ACC112 (cell line): Measurements from ENCODE around the gene CREM.
"Not testable (repeated sequence)": the region's sequence is repeated elsewhere in the genome, so short reads cannot be mapped to it uniquely, and the experiment has no call there.

Experiments
- H2AFZ ChIP-seq: fragments of 200-600 bp; sonication (generic); one replicate; pipeline ENCODE4 v1.6.0; 2017; ENCODE audit warnings: antibody characterized with exemption, low read length; ENCODE audit not compliant: unreplicated experiment
- H3K27ac ChIP-seq: fragments of 200-600 bp; sonication (generic); 2 replicates; pipeline ENCODE4 v1.5.1; 2014; ENCODE audit warnings: low read depth, mild to moderate bottlenecking, antibody characterized with exemption, low read length, moderate library complexity
- H3K27me3 ChIP-seq: fragments of 200-600 bp; sonication (generic); 2 replicates; pipeline ENCODE4 v1.6.1; 2014; ENCODE audit warnings: mild to moderate bottlenecking, antibody characterized with exemption, low read length, moderate library complexity, mixed read lengths; ENCODE audit not compliant: insufficient read depth
- H3K36me3 ChIP-seq: fragments of 200-600 bp; sonication (generic); 2 replicates; pipeline ENCODE4 v1.6.1; 2016; ENCODE audit warnings: mild to moderate bottlenecking, antibody characterized with exemption, low read length, moderate library complexity, mixed read lengths; ENCODE audit not compliant: insufficient read depth
- H3K4me1 ChIP-seq: fragments of 200-600 bp; sonication (generic); one replicate; pipeline ENCODE4 v1.6.1; 2016; ENCODE audit warnings: low read length, mixed read lengths; ENCODE audit not compliant: insufficient read depth, unreplicated experiment, control insufficient read depth
- H3K4me3 ChIP-seq: fragments of 200-600 bp; sonication (generic); 2 replicates; pipeline ENCODE4 v1.5.1; 2014; ENCODE audit warnings: mild to moderate bottlenecking, low read depth, low read length
- H3K79me2 ChIP-seq: fragments of 200-600 bp; sonication (generic); one replicate; pipeline ENCODE4 v1.6.0; 2016; ENCODE audit warnings: low read length; ENCODE audit not compliant: control insufficient read depth, unreplicated experiment, insufficient read depth

CREM gene

DNA sequence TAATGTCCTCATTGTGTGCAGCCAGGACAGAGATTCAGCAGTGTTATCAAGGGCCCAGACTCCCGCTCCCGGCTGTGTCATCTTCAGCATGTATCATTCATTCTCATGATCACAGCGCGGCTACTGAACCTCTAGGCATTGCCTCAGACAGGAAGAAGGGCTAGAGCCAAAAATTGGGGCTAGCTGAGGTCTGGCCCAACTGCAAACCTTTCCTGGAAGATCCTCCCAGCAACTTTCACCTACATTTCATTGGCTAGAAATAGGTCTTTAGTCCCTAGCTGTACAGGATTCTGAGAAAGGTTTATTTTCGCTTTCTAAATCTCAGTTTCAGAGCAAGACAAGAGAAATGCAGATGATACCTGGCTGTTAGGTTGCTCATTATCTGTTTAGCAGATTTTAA is 81.9 kb downstream of the CREM start:
- Histone ChIP-seq H3K27ac (no peak overlapping the region), H2AFZ (no peak overlapping the region)

DNA sequence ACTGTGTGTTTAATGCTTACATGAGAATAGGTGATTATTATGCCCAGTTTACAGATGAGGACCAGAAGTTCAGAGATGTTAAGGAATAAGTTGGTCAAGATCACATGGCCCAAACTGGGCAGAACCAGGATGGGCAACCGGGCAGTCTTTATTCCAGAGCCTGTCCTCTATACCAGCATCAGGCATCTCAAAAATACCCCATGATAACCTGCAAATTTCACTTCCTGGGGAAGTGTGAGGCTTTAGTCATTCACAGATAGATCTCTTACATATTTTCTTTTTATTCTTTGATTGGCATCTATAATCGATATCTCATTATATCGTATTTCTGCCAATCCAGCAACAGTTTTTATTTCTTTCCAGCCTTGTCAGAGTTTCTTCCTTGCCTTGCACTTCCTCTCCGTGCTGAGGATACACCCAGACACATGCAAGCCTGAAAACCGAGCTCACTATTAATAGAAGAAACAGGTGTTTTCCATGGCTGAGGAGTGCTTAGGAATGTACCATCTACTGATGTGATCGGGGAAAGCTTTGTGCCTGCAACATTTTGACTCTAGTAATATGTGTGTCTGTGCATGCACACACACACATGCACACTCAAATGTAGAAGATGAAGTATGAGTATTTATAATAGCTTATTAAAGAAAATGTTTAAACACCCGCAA is 82.4 kb downstream of the CREM start:
- H3K79me2 ChIP-seq: no peaks in the 10 kb centered on the region
- no peaks in the 10 kb centered on the region for H3K36me3 ChIP-seq
- H3K27ac ChIP-seq: no peak overlapping the region
- no peaks in the 10 kb centered on the region for H3K27me3 ChIP-seq
- no peaks in the 10 kb centered on the region for H3K4me1 ChIP-seq
- no peak overlapping the region for H2AFZ ChIP-seq
- H3K4me3 ChIP-seq: no peak overlapping the region

More for the DNA sequence above, 81.9 kb downstream of the CREM start:
- Histone ChIP-seq H3K36me3 (no peaks in the 10 kb centered on the region), H3K79me2 (no peaks in the 10 kb centered on the region), H3K4me1 (no peaks in the 10 kb centered on the region), H3K27me3 (no peaks in the 10 kb centered on the region), H3K4me3 (no peak overlapping the region)

DNA sequence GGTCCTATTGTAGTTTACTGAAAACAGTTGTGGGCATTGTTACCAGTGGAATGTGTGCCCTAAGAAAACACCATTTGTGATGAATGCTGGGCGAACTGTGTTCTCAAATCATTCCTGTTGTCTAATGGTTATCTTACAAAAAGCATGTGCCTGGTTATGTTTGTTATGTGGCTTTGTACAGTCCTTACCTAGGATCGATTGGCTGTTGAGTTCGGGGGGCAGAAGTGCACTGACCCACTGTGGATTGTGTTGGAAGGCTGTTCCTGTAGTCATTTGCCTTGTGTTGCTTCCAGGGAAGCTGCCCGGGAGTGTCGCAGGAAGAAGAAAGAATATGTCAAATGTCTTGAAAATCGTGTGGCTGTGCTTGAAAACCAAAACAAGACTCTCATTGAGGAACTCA is 84.3 kb downstream of the CREM start:
- H3K4me1 ChIP-seq: no peaks in the 10 kb centered on the region
- no peaks in the 10 kb centered on the region for H3K36me3 ChIP-seq
- H3K4me3 ChIP-seq: no peak overlapping the region
- H3K27ac ChIP-seq: no peak overlapping the region
- no peaks in the 10 kb centered on the region for H3K79me2 ChIP-seq
- H2AFZ ChIP-seq: no peak overlapping the region
- H3K27me3 ChIP-seq: no peaks in the 10 kb centered on the region

DNA sequence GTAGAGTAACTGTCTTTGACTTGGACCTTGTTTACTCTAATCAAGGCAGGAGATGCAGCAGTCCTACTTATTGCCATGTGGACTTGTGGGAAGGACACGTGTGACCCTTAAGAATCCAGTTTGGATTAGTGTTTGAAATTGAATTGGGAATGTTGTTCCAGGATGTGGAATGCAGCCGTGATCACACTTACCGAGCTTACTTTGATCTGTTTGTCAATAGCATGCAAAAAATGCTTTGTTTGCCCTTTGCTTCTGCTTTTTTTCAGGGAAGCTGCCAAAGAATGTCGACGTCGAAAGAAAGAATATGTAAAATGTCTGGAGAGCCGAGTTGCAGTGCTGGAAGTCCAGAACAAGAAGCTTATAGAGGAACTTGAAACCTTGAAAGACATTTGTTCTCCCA is 84.7 kb downstream of the CREM start:
- Histone ChIP-seq H3K27ac (no peak overlapping the region), H3K4me3 (no peak overlapping the region), H3K36me3 (no peaks in the 10 kb centered on the region), H3K27me3 (no peaks in the 10 kb centered on the region), H3K4me1 (peaks cover 3% of the 10 kb centered on the region), H3K79me2 (no peaks in the 10 kb centered on the region), H2AFZ (no peak overlapping the region)

GRCh38 chr10:35212856-35213255 is 86.2 kb downstream of the CREM start:
- H3K79me2 ChIP-seq: no peaks in the 10 kb centered on the region
- no peak overlapping the region for H2AFZ ChIP-seq
- no peak overlapping the region for H3K27ac ChIP-seq
- no peaks in the 10 kb centered on the region for H3K36me3 ChIP-seq
- H3K4me3 ChIP-seq: no peak overlapping the region
- H3K27me3 ChIP-seq: no peaks in the 10 kb centered on the region
- H3K4me1 ChIP-seq: peaks cover 4% of the 10 kb centered on the region

GRCh38 chr10:35213699-35214098 is 87.1 kb downstream of the CREM start:
- H3K4me1 ChIP-seq: peaks cover 4% of the 10 kb centered on the region
- H2AFZ ChIP-seq: no peak overlapping the region
- H3K27ac ChIP-seq: no peak overlapping the region
- H3K4me3 ChIP-seq: no peak overlapping the region
- H3K36me3 ChIP-seq: no peaks in the 10 kb centered on the region
- no peaks in the 10 kb centered on the region for H3K27me3 ChIP-seq
- H3K79me2 ChIP-seq: no peaks in the 10 kb centered on the region

DNA sequence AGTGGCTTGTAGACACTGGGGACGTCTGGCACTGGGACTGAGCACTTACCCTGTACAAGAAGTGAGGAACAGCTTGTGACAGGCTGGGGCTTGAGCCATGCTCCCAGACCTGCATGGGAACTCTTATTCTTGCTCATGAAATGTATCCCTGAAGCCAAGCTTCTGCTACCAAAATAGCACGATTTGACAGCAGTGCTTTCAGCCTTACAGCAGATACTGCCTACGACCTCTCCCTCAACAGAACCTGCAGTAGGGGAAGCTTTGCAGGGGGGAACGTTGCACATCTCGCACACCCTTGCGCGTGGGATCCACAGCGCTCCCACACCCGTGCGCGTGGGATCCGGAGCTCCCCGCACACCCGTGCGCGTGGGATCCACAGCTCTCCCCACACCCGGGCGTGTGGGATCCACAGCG is 88.0 kb downstream of the CREM start:
- Histone ChIP-seq H2AFZ (no peak overlapping the region), H3K4me3 (no peak overlapping the region), H3K27me3 (no peaks in the 10 kb centered on the region), H3K79me2 (no peaks in the 10 kb centered on the region), H3K36me3 (no peaks in the 10 kb centered on the region), H3K4me1 (peaks cover 4% of the 10 kb centered on the region), H3K27ac (no peak overlapping the region)

DNA sequence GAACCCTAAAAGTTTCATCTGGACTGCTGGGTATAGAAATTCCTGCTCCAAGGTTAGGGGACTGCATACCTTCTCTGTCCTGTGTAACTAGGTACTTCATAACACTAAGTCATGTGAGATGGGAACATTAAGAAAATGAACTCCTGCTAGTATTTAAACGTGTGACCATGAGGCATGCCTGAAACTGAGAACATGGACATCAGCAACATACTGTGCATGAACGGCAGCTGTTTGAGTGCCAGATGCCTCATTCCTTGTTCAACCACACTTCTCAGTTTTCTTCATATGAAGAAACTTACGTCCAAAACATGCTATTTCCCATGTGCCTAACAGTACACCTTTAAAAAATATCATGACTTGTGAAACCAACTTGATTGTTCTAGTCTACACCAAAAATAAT is 88.5 kb downstream of the CREM start:
- peaks cover 4% of the 10 kb centered on the region for H3K4me1 ChIP-seq
- H2AFZ ChIP-seq: no peak overlapping the region
- H3K27ac ChIP-seq: no peak overlapping the region
- no peak overlapping the region for H3K4me3 ChIP-seq
- H3K27me3 ChIP-seq: no peaks in the 10 kb centered on the region
- no peaks in the 10 kb centered on the region for H3K79me2 ChIP-seq
- no peaks in the 10 kb centered on the region for H3K36me3 ChIP-seq

DNA sequence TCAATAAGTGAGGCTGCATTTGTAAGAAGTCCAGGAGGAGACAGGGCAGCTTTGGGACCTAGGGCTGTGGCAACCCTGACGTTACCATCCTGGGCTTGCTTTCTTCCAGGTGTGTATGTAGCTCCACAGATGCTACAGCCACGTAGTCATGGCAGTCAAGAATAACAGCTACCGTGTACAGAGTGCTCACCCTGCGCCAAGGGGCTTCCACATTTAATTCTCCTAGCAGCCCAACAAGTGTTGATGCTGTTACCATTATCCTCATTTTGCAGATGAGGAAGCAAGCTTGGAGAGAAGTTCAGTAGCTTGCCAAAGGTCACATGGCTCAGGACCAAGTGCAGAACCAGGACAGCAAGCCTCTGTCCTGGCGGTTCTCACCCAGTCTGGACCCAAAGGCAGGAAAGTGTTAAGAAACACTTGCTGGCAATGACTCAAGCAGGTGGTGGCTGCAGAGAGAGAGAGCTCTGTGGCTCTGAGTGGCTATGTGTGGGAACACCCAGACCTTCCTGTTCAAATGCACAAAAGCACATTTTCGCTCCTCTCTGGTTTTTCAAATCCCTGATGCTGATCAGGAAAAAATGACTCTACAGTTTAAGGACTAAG is 89.8 kb downstream of the CREM start:
- Histone ChIP-seq H3K27me3 (no peaks in the 10 kb centered on the region), H3K4me1 (peaks cover 4% of the 10 kb centered on the region), H3K79me2 (no peaks in the 10 kb centered on the region), H3K36me3 (no peaks in the 10 kb centered on the region), H2AFZ (no peak overlapping the region), H3K27ac (no peak overlapping the region), H3K4me3 (no peak overlapping the region)

GRCh38 chr10:35216956-35217355 is 90.3 kb downstream of the CREM start:
- H3K4me3 ChIP-seq, H3K36me3 ChIP-seq, H3K27ac ChIP-seq, H3K27me3 ChIP-seq, H3K4me1 ChIP-seq, H3K79me2 ChIP-seq, H2AFZ ChIP-seq: not testable (repeated sequence)

- Histone ChIP-seq H3K27me3 (no peaks in the 10 kb centered on the region), H3K79me2 (no peaks in the 10 kb centered on the region), H3K4me1 (peaks cover 4% of the 10 kb centered on the region), H3K4me3 (no peak overlapping the region), H3K36me3 (no peaks in the 10 kb centered on the region), H2AFZ (no peak overlapping the region), H3K27ac (no peak overlapping the region)
These were observed 90.8 kb downstream of the CREM start for GRCh38 chr10:35217455-35217854.
